HepG2 (cell line): ENCODE data around the gene RBP4. TPM values are rescaled to one million over a fixed set of nuclear protein-coding genes. Genes with fewer than 3 reads are reported as not detected.

ENCODE experiments used
- ARNTL ChIP-seq: sonication (generic); formaldehyde crosslinking; IDR thresholded peaks from 2 replicates; pipeline ENCODE4 v1.4.0; 2020; ENCODE audit warnings: mild to moderate bottlenecking, missing genetic modification reagents
- BORCS8-MEF2B ChIP-seq: sonication (generic); formaldehyde crosslinking; IDR thresholded peaks from 2 replicates; pipeline ENCODE4 v1.8.0; 2022; ENCODE audit warnings: mild to moderate bottlenecking, missing genetic modification reagents
- BRCA1 ChIP-seq: sonication (generic); formaldehyde crosslinking; IDR thresholded peaks from 2 replicates; pipeline ENCODE4 v1.4.0; 2020; ENCODE audit warnings: missing genetic modification reagents
- CC2D1A ChIP-seq: sonication (generic); formaldehyde crosslinking; IDR thresholded peaks from 2 replicates; pipeline ENCODE4 v1.8.1; 2023; ENCODE audit warnings: mild to moderate bottlenecking, missing genetic modification reagents
- MLLT10 ChIP-seq: sonication (generic); formaldehyde crosslinking; IDR thresholded peaks from 2 replicates; pipeline ENCODE4 v1.4.0; 2020; ENCODE audit warnings: missing genetic modification reagents
- POLR2AphosphoS5 ChIP-seq: IDR thresholded peaks from 2 replicates; pipeline ENCODE4 v1.6.1; 2012; ENCODE audit warnings: low read depth, low read length
- PPARG ChIP-seq: conservative IDR thresholded peaks from 2 replicates; pipeline ENCODE4 v1.6.1; 2016; ENCODE audit warnings: missing biosample characterization, missing genetic modification reagents
- ZKSCAN1 ChIP-seq: fragments of 150-350 bp; IDR thresholded peaks from 2 replicates; pipeline ENCODE4 v1.6.1; 2014; ENCODE audit warnings: low read length
- ZNF274 ChIP-seq: sonication (generic); formaldehyde crosslinking; IDR thresholded peaks from 2 replicates; pipeline ENCODE4 v1.5.1; 2020; ENCODE audit warnings: mild to moderate bottlenecking, missing genetic modification reagents
- ZNF430 ChIP-seq: sonication (generic); formaldehyde crosslinking; IDR thresholded peaks from 2 replicates; pipeline ENCODE4 v1.9.0; 2021; ENCODE audit warnings: mild to moderate bottlenecking, missing genetic modification reagents
- ZNF44 ChIP-seq: sonication (generic); formaldehyde crosslinking; IDR thresholded peaks from 2 replicates; pipeline ENCODE4 v1.5.1; 2020; ENCODE audit warnings: mild to moderate bottlenecking, missing genetic modification reagents
- ZNF446 ChIP-seq: sonication (generic); formaldehyde crosslinking; IDR thresholded peaks from 2 replicates; pipeline ENCODE4 v1.5.0; 2020; ENCODE audit warnings: mild to moderate bottlenecking, missing genetic modification reagents
- ZNF510 ChIP-seq: sonication (generic); formaldehyde crosslinking; IDR thresholded peaks from 2 replicates; pipeline ENCODE4 v1.4.0; 2020; ENCODE audit warnings: low read depth, mild to moderate bottlenecking, missing genetic modification reagents
- ZNF652 ChIP-seq: IDR thresholded peaks from 2 replicates; pipeline ENCODE4 v1.6.1; 2016; ENCODE audit warnings: low read depth, borderline replicate concordance
- ZNF746 ChIP-seq: sonication (generic); formaldehyde crosslinking; IDR thresholded peaks from 2 replicates; pipeline ENCODE4 v1.8.0; 2022; ENCODE audit warnings: mild to moderate bottlenecking, missing genetic modification reagents
- ZNF747 ChIP-seq: sonication (generic); formaldehyde crosslinking; IDR thresholded peaks from 2 replicates; pipeline ENCODE4 v1.8.1; 2023; ENCODE audit warnings: missing genetic modification reagents, mild to moderate bottlenecking, borderline replicate concordance
- ZNF773 ChIP-seq: sonication (generic); formaldehyde crosslinking; IDR thresholded peaks from 2 replicates; pipeline ENCODE4 v1.4.0; 2020; ENCODE audit warnings: missing genetic modification reagents, borderline replicate concordance
- ZNF788 ChIP-seq: sonication (generic); formaldehyde crosslinking; IDR thresholded peaks from 2 replicates; pipeline ENCODE4 v1.5.0; 2020; ENCODE audit warnings: mild to moderate bottlenecking, missing genetic modification reagents, borderline replicate concordance
- polyA plus RNA-seq, 8 experiments: library from polyadenylated mRNA; depleted of rRNA in 3 of 8; stranded (reverse) in 7 of 8; unstranded in 1 of 8; fragments of >200 nt; fragmentation: Illumina TruSeq in 4 of 8; extraction: Trizol in 4 of 8; gene quantifications; 2 replicates each; pipeline versions ENCODE4 v1.2.1 to v1.2.3, GENCODE V29; 2011 to 2016; ENCODE audit warnings: low read depth in 4 of 8, missing spikeins in 1 of 8, mixed read lengths in 1 of 8; ENCODE audit not compliant: insufficient read depth in 1 of 8
- total RNA-seq, 5 experiments: library from RNA; depleted of rRNA; stranded (reverse); fragments of >200 nt; fragmentation: Illumina TruSeq; extraction: Trizol; gene quantifications; 2 replicates each; pipeline ENCODE4 v1.2.3, GENCODE V29; 2016; ENCODE audit warnings: low read depth in 1 of 5
- TF ChIP-seq, protein P1 (sequence below): sonication (generic); formaldehyde crosslinking; IDR thresholded peaks from 2 replicates; pipeline ENCODE4 v1.8.1; 2022; ENCODE audit warnings: mild to moderate bottlenecking, missing genetic modification reagents
- TF ChIP-seq, protein P2 (sequence below), 2 experiments: fragments of 450-650 bp in 1 of 2; sonication (generic) in 1 of 2; formaldehyde crosslinking; IDR thresholded peaks; 2 replicates each; pipeline versions ENCODE4 v1.5.0 to v1.8.0; 2020 to 2022; ENCODE audit warnings: mild to moderate bottlenecking in 1 of 2, missing genetic modification reagents in 1 of 2
- TF ChIP-seq, protein P3 (sequence below): sonication (generic); formaldehyde crosslinking; IDR thresholded peaks from 2 replicates; pipeline ENCODE4 v1.5.1; 2020; ENCODE audit warnings: mild to moderate bottlenecking, missing genetic modification reagents
- TF ChIP-seq, protein P4 (sequence below): sonication (generic); formaldehyde crosslinking; conservative IDR thresholded peaks from 2 replicates; pipeline ENCODE4 v1.4.0; 2020; ENCODE audit warnings: missing genetic modification reagents
- TF ChIP-seq, protein P5 (sequence below): sonication (generic); formaldehyde crosslinking; conservative IDR thresholded peaks from 2 replicates; pipeline ENCODE4 v1.8.1; 2023; ENCODE audit warnings: missing genetic modification reagents

RBP4 gene
- total and polyA plus RNA-seq, 2 of the 13 experiments (the other 11 are each of a cell fraction or from before 2014, with no cell fraction given): 642 to 931 TPM

DNA sequence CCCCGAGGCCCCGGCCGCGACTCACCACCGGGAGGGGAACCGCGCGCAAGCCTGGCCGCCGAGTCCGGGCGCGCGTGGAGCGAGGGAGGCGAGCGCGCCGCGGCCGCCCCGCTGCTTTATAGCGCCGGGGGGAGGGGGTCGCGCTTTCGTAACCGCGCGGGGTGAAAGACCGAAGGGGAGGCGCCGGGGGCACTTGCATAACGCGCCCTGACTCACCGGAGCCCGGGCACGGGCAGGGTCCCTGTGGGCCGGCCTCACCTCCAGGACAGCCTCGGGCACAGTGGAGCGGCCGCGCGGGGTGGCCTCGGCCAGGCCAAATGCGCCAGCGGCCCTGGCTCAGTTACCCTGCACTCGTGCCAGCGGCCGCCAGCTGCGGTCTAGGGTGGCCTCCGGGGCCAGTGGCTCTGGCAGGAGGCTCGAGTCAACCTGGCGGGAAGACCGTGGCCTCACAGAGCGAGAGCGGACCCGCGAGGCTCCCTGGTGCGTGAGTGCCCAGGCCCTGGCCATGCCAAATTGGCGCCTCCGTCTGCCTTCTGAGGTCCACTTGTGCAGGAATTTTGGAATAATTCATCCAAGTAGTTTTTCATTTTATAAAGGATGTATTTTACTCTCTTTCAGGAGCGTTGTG is at the start of gene RBP4 (continued):
- TF ChIP-seq, protein P1, sequence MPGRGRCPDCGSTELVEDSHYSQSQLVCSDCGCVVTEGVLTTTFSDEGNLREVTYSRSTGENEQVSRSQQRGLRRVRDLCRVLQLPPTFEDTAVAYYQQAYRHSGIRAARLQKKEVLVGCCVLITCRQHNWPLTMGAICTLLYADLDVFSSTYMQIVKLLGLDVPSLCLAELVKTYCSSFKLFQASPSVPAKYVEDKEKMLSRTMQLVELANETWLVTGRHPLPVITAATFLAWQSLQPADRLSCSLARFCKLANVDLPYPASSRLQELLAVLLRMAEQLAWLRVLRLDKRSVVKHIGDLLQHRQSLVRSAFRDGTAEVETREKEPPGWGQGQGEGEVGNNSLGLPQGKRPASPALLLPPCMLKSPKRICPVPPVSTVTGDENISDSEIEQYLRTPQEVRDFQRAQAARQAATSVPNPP: peak; percentile 58; the same call in 1 of the 2 replicates
- TF ChIP-seq MLLT10 (CRISPR knock-in tag): no peak
- no peak for TF ChIP-seq ZNF430
- TF ChIP-seq ZNF747 (CRISPR knock-in tag): peak; percentile 76; the same call in 1 of the 2 replicates
- peak; percentile 88 for TF ChIP-seq BRCA1 (CRISPR knock-in tag)
- no peak for TF ChIP-seq ZKSCAN1
- peak; percentile 90 for TF ChIP-seq ZNF788
- TF ChIP-seq, protein P2, sequence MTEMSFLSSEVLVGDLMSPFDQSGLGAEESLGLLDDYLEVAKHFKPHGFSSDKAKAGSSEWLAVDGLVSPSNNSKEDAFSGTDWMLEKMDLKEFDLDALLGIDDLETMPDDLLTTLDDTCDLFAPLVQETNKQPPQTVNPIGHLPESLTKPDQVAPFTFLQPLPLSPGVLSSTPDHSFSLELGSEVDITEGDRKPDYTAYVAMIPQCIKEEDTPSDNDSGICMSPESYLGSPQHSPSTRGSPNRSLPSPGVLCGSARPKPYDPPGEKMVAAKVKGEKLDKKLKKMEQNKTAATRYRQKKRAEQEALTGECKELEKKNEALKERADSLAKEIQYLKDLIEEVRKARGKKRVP (CRISPR knock-in tag; IDR thresholded peaks at IDR 0.05): peak in 1 of 2 experiments; percentile 85; a peak in 2 of 4 replicates
- TF ChIP-seq BORCS8-MEF2B (CRISPR knock-in tag): peak; percentile 68; the same call in 1 of the 2 replicates
- TF ChIP-seq ZNF510 (CRISPR knock-in tag): no peak
- TF ChIP-seq, protein P3, sequence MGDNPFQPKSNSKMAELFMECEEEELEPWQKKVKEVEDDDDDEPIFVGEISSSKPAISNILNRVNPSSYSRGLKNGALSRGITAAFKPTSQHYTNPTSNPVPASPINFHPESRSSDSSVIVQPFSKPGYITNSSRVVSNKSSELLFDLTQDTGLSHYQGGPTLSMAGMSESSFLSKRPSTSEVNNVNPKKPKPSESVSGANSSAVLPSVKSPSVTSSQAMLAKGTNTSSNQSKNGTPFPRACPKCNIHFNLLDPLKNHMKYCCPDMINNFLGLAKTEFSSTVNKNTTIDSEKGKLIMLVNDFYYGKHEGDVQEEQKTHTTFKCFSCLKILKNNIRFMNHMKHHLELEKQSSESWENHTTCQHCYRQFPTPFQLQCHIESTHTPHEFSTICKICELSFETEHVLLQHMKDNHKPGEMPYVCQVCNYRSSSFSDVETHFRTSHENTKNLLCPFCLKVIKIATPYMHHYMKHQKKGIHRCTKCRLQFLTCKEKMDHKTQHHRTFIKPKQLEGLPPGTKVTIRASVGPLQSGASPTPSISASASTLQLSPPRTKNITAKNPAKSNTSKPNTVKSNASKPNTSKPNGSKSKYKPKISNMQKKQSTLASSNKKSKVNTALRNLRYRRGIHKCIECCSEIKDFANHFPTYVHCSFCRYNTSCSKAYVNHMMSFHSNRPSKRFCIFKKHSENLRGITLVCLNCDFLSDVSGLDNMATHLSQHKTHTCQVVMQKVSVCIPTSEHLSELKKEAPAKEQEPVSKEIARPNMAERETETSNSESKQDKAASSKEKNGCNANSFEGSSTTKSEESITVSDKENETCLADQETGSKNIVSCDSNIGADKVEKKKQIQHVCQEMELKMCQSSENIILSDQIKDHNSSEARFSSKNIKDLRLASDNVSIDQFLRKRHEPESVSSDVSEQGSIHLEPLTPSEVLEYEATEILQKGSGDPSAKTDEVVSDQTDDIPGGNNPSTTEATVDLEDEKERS (CRISPR knock-in tag): peak; percentile 62; the same call in 1 of the 2 replicates
- 0 out of 2 replicates have a peak, but pooled peaks have one; percentile 23 for TF ChIP-seq ZNF446 (CRISPR knock-in tag)
- peak; percentile 94 for TF ChIP-seq ZNF274 (CRISPR knock-in tag)
- TF ChIP-seq ZNF773 (CRISPR knock-in tag): no peak
- no peak for TF ChIP-seq CC2D1A
- TF ChIP-seq POLR2AphosphoS5: peak; percentile 79
- TF ChIP-seq, protein P4, sequence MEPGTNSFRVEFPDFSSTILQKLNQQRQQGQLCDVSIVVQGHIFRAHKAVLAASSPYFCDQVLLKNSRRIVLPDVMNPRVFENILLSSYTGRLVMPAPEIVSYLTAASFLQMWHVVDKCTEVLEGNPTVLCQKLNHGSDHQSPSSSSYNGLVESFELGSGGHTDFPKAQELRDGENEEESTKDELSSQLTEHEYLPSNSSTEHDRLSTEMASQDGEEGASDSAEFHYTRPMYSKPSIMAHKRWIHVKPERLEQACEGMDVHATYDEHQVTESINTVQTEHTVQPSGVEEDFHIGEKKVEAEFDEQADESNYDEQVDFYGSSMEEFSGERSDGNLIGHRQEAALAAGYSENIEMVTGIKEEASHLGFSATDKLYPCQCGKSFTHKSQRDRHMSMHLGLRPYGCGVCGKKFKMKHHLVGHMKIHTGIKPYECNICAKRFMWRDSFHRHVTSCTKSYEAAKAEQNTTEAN: peak; percentile 68; the same call in 1 of the 2 replicates
- peak; percentile 82 for TF ChIP-seq ZNF746 (CRISPR knock-in tag)
- no peak for TF ChIP-seq ZNF44
- TF ChIP-seq ZNF652 (CRISPR knock-in tag): no peak
- TF ChIP-seq PPARG (CRISPR knock-in tag): peak; percentile 30; the same call in 1 of the 2 replicates
- TF ChIP-seq, protein P5, sequence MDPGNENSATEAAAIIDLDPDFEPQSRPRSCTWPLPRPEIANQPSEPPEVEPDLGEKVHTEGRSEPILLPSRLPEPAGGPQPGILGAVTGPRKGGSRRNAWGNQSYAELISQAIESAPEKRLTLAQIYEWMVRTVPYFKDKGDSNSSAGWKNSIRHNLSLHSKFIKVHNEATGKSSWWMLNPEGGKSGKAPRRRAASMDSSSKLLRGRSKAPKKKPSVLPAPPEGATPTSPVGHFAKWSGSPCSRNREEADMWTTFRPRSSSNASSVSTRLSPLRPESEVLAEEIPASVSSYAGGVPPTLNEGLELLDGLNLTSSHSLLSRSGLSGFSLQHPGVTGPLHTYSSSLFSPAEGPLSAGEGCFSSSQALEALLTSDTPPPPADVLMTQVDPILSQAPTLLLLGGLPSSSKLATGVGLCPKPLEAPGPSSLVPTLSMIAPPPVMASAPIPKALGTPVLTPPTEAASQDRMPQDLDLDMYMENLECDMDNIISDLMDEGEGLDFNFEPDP (CRISPR knock-in tag): 0 out of 2 replicates have a peak, but pooled peaks have one; percentile 13
- TF ChIP-seq ARNTL (CRISPR knock-in tag): peak; percentile 84
